GM18498 (cell line): Measurements from ENCODE around the gene DUSP12.

Source experiments
- ATAC-seq: cut with Tn5 transposase; IDR thresholded peaks from one replicate; pipeline ENCODE4 v1.9.1; 2021; ENCODE audit warnings: mild to moderate bottlenecking, moderate library complexity; ENCODE audit not compliant: unreplicated experiment

The DUSP12 gene

DNA sequence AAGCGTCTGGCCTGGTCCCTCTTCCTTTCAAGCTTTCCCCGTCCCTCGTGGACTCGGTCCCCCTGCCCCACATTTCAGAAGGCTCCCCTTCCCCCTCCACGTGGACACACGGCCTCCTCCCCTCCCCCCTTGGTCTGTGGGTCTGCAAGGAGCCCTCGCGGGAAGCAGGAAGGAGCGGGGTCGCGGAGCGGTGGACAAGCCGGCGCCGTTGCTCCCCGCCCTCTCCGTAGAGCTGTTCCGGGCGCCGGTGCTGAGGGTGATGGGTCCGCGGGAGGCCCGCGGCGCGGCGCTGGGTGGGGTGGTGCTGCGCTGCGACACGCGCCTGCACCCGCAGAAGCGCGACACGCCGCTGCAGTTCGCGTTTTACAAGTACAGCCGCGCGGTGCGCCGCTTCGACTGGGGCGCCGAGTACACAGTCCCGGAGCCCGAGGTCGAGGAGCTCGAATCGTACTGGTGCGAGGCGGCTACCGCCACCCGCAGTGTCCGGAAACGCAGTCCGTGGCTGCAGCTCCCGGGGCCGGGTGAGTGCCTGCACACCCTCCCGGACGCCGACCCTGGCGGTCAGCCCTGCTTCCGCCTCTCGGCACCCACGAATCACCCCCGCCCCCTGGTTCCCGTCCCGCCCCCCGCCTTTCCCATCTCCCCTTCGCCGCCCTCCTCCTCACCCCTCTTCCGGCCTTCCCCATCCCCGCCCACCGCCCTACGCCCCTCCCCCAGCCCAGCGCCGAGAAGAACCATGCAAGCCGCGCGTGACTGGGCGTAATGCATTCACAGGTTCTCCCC lies 22.9 kb upstream of the DUSP12 start:
- peak; percentile 63 for ATAC-seq

- ATAC-seq = peak; percentile 10
Measured at GRCh38 chr1:161727256-161727924, 22.2 kb upstream of the DUSP12 start.

GRCh38 chr1:161728376-161729226 lies 21.0 kb upstream of the DUSP12 start:
- no peak for ATAC-seq

- no peak for ATAC-seq
Measured at GRCh38 chr1:161730050-161730564, 19.5 kb upstream of the DUSP12 start.

GRCh38 chr1:161731241-161731640 lies 18.3 kb upstream of the DUSP12 start:
- ATAC-seq = no peak

GRCh38 chr1:161731981-161732718 lies 17.4 kb upstream of the DUSP12 start:
- ATAC-seq = no peak

- no peak for ATAC-seq
Measured at GRCh38 chr1:161733526-161733925, 16.1 kb upstream of the DUSP12 start.

GRCh38 chr1:161735837-161736236 lies 13.7 kb upstream of the DUSP12 start:
- no peak for ATAC-seq

- no peak for ATAC-seq
Measured at GRCh38 chr1:161736335-161736969, 13.1 kb upstream of the DUSP12 start.

DNA sequence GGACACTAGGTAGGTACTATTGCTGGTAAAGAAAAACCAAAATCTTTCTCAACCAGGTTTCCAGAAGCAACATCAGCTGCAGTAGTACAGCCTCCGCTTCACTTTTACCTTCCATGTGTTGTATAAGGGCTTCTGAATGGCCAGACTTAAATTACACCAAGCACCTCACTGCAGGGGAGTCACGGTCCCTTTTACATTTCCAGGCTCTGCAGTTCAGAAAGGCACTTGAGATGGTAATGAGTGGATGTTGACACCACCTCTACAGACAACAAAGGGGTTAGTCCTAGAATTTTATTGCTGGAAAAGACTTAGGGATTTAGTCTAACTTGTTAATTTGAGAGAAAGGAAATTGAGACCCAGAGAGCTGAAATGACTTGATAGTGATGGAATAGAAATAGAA lies 12.0 kb upstream of the DUSP12 start:
- no peak for ATAC-seq

- ATAC-seq = peak; percentile 76
Measured at GRCh38 chr1:161738627-161739287, 10.8 kb upstream of the DUSP12 start.

GRCh38 chr1:161739865-161740566 lies 9.6 kb upstream of the DUSP12 start:
- peak; percentile 24 for ATAC-seq

GRCh38 chr1:161740921-161741320 lies 8.7 kb upstream of the DUSP12 start:
- ATAC-seq = no peak

DNA sequence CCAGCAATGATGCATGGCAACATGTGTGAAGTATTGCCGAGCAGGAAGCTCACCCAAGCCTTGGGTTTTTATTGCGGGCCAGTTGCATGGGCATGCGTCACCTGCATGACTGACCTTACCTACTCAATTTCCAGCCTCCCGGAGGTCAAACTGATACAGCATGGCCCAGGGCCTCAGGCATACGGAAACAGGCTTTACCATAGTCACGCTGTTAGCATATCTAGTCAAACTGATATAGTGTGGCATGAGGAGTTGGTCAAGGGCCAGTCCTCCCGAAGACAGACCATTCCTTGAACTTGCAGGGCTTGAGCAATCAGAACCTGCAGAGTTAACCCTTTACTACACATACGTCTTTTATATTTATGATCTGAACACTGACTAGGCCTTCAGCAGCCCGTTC lies 6.4 kb upstream of the DUSP12 start:
- no peak for ATAC-seq

- ATAC-seq = no peak
Measured at GRCh38 chr1:161747801-161748200, 1.8 kb upstream of the DUSP12 start.

DNA sequence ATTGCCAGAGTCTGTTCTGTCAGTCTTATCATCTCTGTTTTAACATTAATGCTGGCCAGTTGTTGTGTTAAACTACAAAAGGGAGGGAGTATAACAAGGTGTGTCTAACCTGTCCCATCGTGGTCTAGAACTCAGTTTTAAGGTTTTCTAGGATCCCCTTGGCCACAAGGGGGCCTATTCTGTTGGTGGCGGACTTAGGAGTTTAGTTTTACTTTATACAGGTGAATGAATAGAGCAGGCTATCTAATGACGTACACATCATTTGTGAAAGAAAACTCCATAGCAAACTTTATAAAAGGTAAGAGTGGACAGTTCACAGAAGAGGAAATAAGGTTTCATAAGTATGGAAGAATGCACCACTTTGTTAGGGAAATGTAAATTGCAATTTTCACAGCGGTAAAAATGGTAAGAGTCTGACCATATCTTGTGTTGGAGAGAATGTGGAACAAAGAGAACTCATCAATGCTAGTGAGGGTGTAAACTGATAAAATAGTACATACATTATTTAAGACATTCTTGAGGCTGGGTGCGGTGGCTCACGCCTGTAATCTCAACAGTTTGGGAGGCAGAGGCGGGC lies 14.0 kb downstream of the DUSP12 start:
- ATAC-seq = no peak

DNA sequence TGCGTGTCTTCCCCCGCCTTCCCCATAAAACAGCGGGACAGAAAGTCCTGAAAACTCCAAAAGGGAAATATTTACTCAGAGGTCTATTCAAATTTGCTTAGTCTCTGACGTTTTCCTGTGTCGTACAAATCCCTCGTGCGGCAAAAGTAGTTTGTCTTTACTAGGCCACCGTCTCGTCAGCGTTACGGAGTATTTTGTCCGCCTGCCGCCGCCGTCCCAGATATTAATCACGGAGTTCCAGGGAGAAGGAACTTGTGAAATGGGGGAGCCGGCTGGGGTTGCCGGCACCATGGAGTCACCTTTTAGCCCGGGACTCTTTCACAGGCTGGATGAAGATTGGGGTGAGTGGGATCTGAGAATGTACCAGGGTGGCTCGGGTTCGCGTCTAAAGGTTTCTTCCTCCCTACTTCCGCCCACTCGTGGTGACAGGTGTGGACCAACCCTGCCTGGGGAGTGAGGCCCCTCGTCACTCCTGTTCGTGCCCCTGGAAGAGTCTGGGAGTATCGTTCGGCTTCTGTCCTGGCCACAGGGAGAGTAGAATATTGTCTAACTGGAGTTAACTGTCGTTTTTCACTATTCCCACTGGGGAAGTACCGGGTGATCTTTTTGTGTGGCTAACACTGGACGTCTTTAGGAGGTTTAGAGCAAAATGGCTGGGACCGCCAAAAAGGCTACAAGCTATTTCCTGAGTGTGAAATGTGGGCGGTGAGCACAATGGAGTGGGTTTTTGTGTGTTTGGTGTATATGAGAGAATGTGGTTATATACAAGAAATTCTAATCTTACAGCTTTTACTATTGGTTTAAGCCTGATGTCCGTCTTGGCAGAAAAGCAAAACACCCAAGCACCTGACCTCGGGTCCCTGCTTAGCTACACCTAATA lies 16.8 kb downstream of the DUSP12 start, which contains the start of gene ATF6:
ATF6 (plus strand) TSS at position 219 of the 880 bp plus-strand sequence; CDS start at position 260, 41 bp downstream.
- ATAC-seq = peak; percentile 69
